SU-DHL-6 (cell line): Measurements from ENCODE around the gene SLC9A6.

Source experiments
- H2AFZ ChIP-seq: fragments of 200-600 bp; sonication (generic); 2 replicates; pipeline ENCODE4 v1.6.1; 2014; ENCODE audit warnings: low read depth, mild to moderate bottlenecking, moderate library complexity, mixed read lengths, antibody characterized with exemption, low read length; ENCODE audit not compliant: severe bottlenecking
- H3F3A ChIP-seq: fragments of 200-600 bp; shearing (Covaris generic); 2 replicates; pipeline ENCODE4 v1.6.0; 2016; ENCODE audit warnings: antibody characterized with exemption, mild to moderate bottlenecking; ENCODE audit not compliant: insufficient read depth
- H3K27ac ChIP-seq: fragments of 200-600 bp; sonication (generic); 2 replicates; pipeline ENCODE4 v1.5.1; 2016; ENCODE audit warnings: low read depth, mild to moderate bottlenecking, low read length, moderate library complexity, mixed read lengths
- H3K27me3 ChIP-seq: fragments of 200-600 bp; sonication (generic), shearing (Covaris generic); 2 replicates; pipeline ENCODE4 v1.6.0; 2014; ENCODE audit warnings: mild to moderate bottlenecking, low read length
- H3K36me3 ChIP-seq: fragments of 200-600 bp; sonication (generic); 2 replicates; pipeline ENCODE4 v1.6.1; 2014; ENCODE audit warnings: mild to moderate bottlenecking, low read length, mixed read lengths
- H3K4me2 ChIP-seq: fragments of 300-600, 200-600 bp; shearing (Covaris generic), sonication (generic); 2 replicates; pipeline ENCODE4 v1.6.0; 2014; ENCODE audit warnings: low read length, low read depth, mild to moderate bottlenecking; ENCODE audit not compliant: poor library complexity, severe bottlenecking
- H3K4me3 ChIP-seq: fragments of 200-600 bp; sonication (generic); 2 replicates; pipeline ENCODE4 v1.5.1; 2014; ENCODE audit warnings: antibody characterized with exemption, low read length, mild to moderate bottlenecking, mixed read lengths; ENCODE audit not compliant: insufficient read depth, poor library complexity, severe bottlenecking
- H3K79me2 ChIP-seq: fragments of 200-600 bp; sonication (generic); 2 replicates; pipeline ENCODE4 v1.6.1; 2014; ENCODE audit warnings: mild to moderate bottlenecking, low read length, moderate library complexity; ENCODE audit not compliant: insufficient read depth
- H3K9ac ChIP-seq: fragments of 200-600 bp; sonication (generic); 2 replicates; pipeline ENCODE4 v1.7.0; 2014; ENCODE audit warnings: mild to moderate bottlenecking, low read length
- H3K9me2 ChIP-seq: fragments of 200-600 bp; sonication (generic); replicated peaks from 2 replicates; pipeline ENCODE4 v1.6.1; 2014; ENCODE audit warnings: low read length; ENCODE audit not compliant: insufficient read depth
- H3K9me3 ChIP-seq: fragments of 200-600 bp; sonication (generic); 2 replicates; pipeline ENCODE4 v1.6.1; 2014; ENCODE audit warnings: low read length, mixed read lengths; ENCODE audit not compliant: insufficient read depth
- H4K20me1 ChIP-seq: fragments of 200-600 bp; sonication (generic); 2 replicates; pipeline ENCODE4 v1.6.1; 2014; ENCODE audit warnings: low read depth, mild to moderate bottlenecking, antibody characterized with exemption, low read length, moderate library complexity, mixed read lengths
- EZH2phosphoT487 ChIP-seq: fragments of 200-600 bp; sonication (generic), shearing (Covaris generic); conservative IDR thresholded peaks from 2 replicates; pipeline ENCODE4 v1.6.1; 2018; ENCODE audit warnings: mild to moderate bottlenecking, antibody characterized with exemption, low read length, moderate library complexity, mixed read lengths
- TF ChIP-seq, protein P1 (sequence below): fragments of 200-600 bp; sonication (generic); IDR thresholded peaks from one replicate; pipeline ENCODE4 v1.5.1; 2017; ENCODE audit warnings: antibody characterized with exemption, mild to moderate bottlenecking, low read length, moderate library complexity; ENCODE audit not compliant: insufficient read depth, poor library complexity, severe bottlenecking

SLC9A6 gene

DNA sequence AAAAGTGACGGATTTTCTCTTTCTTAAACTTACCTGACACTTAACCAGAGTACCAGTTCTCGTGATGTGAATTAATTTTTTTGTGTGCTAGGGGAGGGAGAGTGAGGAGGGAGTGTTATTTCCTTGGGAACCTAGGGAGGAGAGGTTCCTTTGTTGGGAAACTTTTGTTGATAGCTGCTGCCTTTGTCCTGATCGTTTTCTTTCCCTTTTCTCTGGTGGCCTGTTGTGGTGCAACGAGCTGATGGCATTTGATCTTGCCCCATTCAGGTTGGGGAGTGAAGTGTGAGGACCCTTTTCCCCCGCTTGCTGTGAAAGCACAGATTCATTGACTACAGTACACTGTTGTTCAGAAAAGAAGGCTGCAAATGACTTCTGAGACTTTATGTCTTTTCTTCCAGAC is 59.8 kb downstream of the SLC9A6 start:
- Histone ChIP-seq H3K27ac (no peak overlapping the region), H3K9me3 (no peaks in the 10 kb centered on the region), H3K4me2 (no peak overlapping the region), H4K20me1 (no peaks in the 10 kb centered on the region), H3F3A (no peaks in the 10 kb centered on the region), H2AFZ (no peak overlapping the region), H3K9ac (no peak overlapping the region), H3K27me3 (no peaks in the 10 kb centered on the region), H3K79me2 (no peaks in the 10 kb centered on the region), H3K4me3 (no peak overlapping the region), H3K9me2 (no peaks in the 10 kb centered on the region), H3K36me3 (no peaks in the 10 kb centered on the region)
- no peak for TF ChIP-seq EZH2phosphoT487
- TF ChIP-seq, protein P1, sequence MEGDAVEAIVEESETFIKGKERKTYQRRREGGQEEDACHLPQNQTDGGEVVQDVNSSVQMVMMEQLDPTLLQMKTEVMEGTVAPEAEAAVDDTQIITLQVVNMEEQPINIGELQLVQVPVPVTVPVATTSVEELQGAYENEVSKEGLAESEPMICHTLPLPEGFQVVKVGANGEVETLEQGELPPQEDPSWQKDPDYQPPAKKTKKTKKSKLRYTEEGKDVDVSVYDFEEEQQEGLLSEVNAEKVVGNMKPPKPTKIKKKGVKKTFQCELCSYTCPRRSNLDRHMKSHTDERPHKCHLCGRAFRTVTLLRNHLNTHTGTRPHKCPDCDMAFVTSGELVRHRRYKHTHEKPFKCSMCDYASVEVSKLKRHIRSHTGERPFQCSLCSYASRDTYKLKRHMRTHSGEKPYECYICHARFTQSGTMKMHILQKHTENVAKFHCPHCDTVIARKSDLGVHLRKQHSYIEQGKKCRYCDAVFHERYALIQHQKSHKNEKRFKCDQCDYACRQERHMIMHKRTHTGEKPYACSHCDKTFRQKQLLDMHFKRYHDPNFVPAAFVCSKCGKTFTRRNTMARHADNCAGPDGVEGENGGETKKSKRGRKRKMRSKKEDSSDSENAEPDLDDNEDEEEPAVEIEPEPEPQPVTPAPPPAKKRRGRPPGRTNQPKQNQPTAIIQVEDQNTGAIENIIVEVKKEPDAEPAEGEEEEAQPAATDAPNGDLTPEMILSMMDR: no peak

DNA sequence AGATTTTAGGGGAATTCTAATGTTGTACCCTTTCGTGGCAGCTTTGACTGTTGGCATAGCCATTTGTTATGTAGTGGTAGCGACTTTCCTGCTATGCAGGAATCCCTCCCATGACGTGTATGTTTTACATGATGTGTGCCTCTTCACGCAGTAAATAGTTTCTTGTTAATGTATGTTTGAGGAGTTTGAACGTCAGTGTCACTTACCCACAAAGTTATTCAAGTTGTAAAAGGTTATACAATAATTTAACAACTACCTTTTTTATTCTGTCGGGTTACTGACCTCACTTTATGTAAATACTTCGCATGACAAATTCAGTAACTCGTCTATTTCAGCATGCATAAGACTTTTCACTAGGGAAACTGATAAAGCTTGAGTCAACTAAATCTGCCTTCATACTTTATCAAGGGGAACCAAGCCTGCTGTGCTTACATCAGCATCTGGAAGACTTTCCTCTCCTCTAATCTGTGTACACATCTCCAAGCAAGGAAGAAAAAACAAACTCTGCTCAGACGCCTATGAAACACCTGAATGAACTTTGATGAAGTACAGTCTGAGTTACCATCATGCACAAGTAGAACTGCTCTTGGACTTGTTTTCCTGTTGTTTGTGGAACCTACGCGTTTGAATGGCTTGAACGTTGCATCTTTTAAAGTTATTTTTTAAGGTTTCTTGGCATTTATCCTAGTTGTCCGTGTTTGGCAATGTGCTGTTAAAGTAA is 61.2 kb downstream of the SLC9A6 start:
- Histone ChIP-seq H3K4me3 (no peak overlapping the region), H2AFZ (no peak overlapping the region), H4K20me1 (no peaks in the 10 kb centered on the region), H3K4me2 (no peak overlapping the region), H3K27me3 (no peaks in the 10 kb centered on the region), H3K9ac (no peak overlapping the region), H3K9me2 (no peaks in the 10 kb centered on the region), H3K9me3 (no peaks in the 10 kb centered on the region), H3K27ac (no peak overlapping the region), H3K79me2 (no peaks in the 10 kb centered on the region), H3K36me3 (no peaks in the 10 kb centered on the region), H3F3A (no peaks in the 10 kb centered on the region)
- TF ChIP-seq, protein P1: no peak
- no peak for TF ChIP-seq EZH2phosphoT487

DNA sequence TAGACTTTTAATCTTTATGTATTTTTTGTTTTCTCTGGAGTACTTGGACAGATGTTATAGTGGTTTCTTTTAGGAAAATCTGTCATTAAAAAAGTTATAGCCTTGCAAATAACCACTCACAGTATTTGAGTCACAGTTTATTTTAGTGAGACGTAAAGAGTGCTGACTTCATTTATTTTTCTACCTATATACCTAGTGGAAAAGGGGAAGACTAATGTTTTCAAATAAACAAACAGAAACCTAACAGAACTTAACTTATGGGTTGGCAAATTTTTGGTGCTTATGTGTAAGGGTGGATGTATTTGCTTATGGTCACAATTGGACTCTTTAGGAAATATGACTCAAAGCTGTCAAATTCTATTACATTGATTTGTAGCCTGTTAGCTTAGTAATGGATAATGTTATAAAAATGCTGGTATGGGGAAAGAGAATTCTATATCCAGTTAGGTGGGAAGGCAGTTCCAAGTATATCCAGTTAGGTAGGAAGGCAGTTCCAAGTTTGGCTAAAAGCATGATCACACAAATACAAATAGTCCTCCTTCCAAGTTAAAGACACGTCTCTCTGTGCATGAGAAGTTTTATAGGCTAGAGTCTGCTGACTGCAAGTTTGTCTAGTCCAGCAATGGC is 61.9 kb downstream of the SLC9A6 start:
- no peaks in the 10 kb centered on the region for H3K27me3 ChIP-seq
- no peaks in the 10 kb centered on the region for H3K9me3 ChIP-seq
- no peak overlapping the region for H3K4me3 ChIP-seq
- H3K79me2 ChIP-seq: no peaks in the 10 kb centered on the region
- H3F3A ChIP-seq: no peaks in the 10 kb centered on the region
- no peak overlapping the region for H2AFZ ChIP-seq
- no peaks in the 10 kb centered on the region for H3K36me3 ChIP-seq
- H3K27ac ChIP-seq: no peak overlapping the region
- no peak for TF ChIP-seq EZH2phosphoT487
- TF ChIP-seq, protein P1: no peak
- H4K20me1 ChIP-seq: no peaks in the 10 kb centered on the region
- no peak overlapping the region for H3K9ac ChIP-seq
- no peaks in the 10 kb centered on the region for H3K9me2 ChIP-seq
- no peak overlapping the region for H3K4me2 ChIP-seq
